Measurements from ENCODE around the gene HS3ST5.
"Not testable (repeated sequence)": the region's sequence is repeated elsewhere in the genome, so short reads cannot be mapped to it uniquely, and the experiment has no call there.

Gene HS3ST5

GRCh38 chr6:114061741-114062140 lies 281.1 kb downstream of the HS3ST5 start:
- no peak overlapping the region for H3K4me3 ChIP-seq (ENCODE audit: low read depth, low read length)

GRCh38 chr6:114061116-114061515 lies 281.7 kb downstream of the HS3ST5 start:
- no peak overlapping the region for H3K4me3 ChIP-seq (ENCODE audit: low read depth, low read length)

- no peak overlapping the region for H3K4me3 ChIP-seq (ENCODE audit: low read depth, low read length)
Measured at GRCh38 chr6:114058435-114058834, 284.4 kb downstream of the HS3ST5 start.

GRCh38 chr6:114055763-114056162 lies 287.1 kb downstream of the HS3ST5 start:
- no peak overlapping the region for H3K4me3 ChIP-seq (ENCODE audit: low read depth, low read length)

- H3K4me3 ChIP-seq (ENCODE audit: low read depth, low read length): no peak overlapping the region
Measured at GRCh38 chr6:114055349-114055748, 287.5 kb downstream of the HS3ST5 start.

GRCh38 chr6:114053791-114054190 lies 289.0 kb downstream of the HS3ST5 start:
- H3K4me3 ChIP-seq (ENCODE audit: low read depth, low read length): no peak overlapping the region

GRCh38 chr6:114052141-114052540 lies 290.7 kb downstream of the HS3ST5 start:
- H3K4me3 ChIP-seq (ENCODE audit: low read depth, low read length): no peak overlapping the region

- H3K4me3 ChIP-seq (ENCODE audit: low read depth, low read length): no peak overlapping the region
Measured at GRCh38 chr6:114051031-114051430, 291.8 kb downstream of the HS3ST5 start.

GRCh38 chr6:114049367-114049966 lies 293.4 kb downstream of the HS3ST5 start:
- H3K4me3 ChIP-seq (ENCODE audit: low read depth, low read length): no peak overlapping the region

- H3K4me3 ChIP-seq (ENCODE audit: low read depth, low read length): not testable (repeated sequence)
Measured at GRCh38 chr6:114044566-114044965, 298.3 kb downstream of the HS3ST5 start.

- H3K4me3 ChIP-seq (ENCODE audit: low read depth, low read length): no peak overlapping the region
Measured at GRCh38 chr6:114042267-114043016, 300.4 kb downstream of the HS3ST5 start.

- no peak overlapping the region for H3K4me3 ChIP-seq (ENCODE audit: low read depth, low read length)
Measured at GRCh38 chr6:114040871-114041270, 302.0 kb downstream of the HS3ST5 start.

- H3K4me3 ChIP-seq (ENCODE audit: low read depth, low read length): no peak overlapping the region
Measured at GRCh38 chr6:114039841-114040240, 303.0 kb downstream of the HS3ST5 start.

- no peak overlapping the region for H3K4me3 ChIP-seq (ENCODE audit: low read depth, low read length)
Measured at GRCh38 chr6:114033606-114034005, 309.2 kb downstream of the HS3ST5 start.

- H3K4me3 ChIP-seq (ENCODE audit: low read depth, low read length): no peak overlapping the region
Measured at GRCh38 chr6:114032721-114033120, 310.1 kb downstream of the HS3ST5 start.

GRCh38 chr6:114030767-114031166 lies 312.1 kb downstream of the HS3ST5 start:
- H3K4me3 ChIP-seq (ENCODE audit: low read depth, low read length): no peak overlapping the region

- no peak overlapping the region for H3K4me3 ChIP-seq (ENCODE audit: low read depth, low read length)
Measured at GRCh38 chr6:114024746-114025145, 318.1 kb downstream of the HS3ST5 start.

- H3K4me3 ChIP-seq (ENCODE audit: low read depth, low read length): no peak overlapping the region
Measured at GRCh38 chr6:114020196-114020595, 322.6 kb downstream of the HS3ST5 start.

- H3K4me3 ChIP-seq (ENCODE audit: low read depth, low read length): not testable (repeated sequence)
Measured at GRCh38 chr6:114017146-114017545, 325.7 kb downstream of the HS3ST5 start.

- not testable (repeated sequence) for H3K4me3 ChIP-seq (ENCODE audit: low read depth, low read length)
Measured at GRCh38 chr6:114014106-114014505, 328.7 kb downstream of the HS3ST5 start.

- not testable (repeated sequence) for H3K4me3 ChIP-seq (ENCODE audit: low read depth, low read length)
Measured at GRCh38 chr6:114011486-114011885, 331.3 kb downstream of the HS3ST5 start.

- no peak overlapping the region for H3K4me3 ChIP-seq (ENCODE audit: low read depth, low read length)
Measured at GRCh38 chr6:114010540-114010939, 332.3 kb downstream of the HS3ST5 start.

- H3K4me3 ChIP-seq (ENCODE audit: low read depth, low read length): no peak overlapping the region
Measured at GRCh38 chr6:114009192-114009591, 333.6 kb downstream of the HS3ST5 start.
